Astrocyte (in vitro differentiated cells and primary cell): ENCODE data around the gene MMS19. TPM values are rescaled to one million over a fixed set of nuclear protein-coding genes. Genes with fewer than 3 reads are reported as not detected.

ENCODE experiments used
- DNase-seq: peaks from one replicate; pipeline ENCODE4 v3.0.0-alpha.2; 2010; ENCODE audit warnings: low read depth
- FAIRE-seq: peaks from 2 replicates; lab custom pipeline; 2011; peaks lifted over from hg19 to GRCh38; lab: Jason Lieb, UNC
- H2AFZ ChIP-seq: 2 replicates; pipeline ENCODE4 v1.6.0; 2012; ENCODE audit warnings: low read depth, low read length, inconsistent platforms
- H3K27ac ChIP-seq: 2 replicates; pipeline ENCODE4 v1.5.1; 2011; ENCODE audit warnings: low read depth, low read length, inconsistent platforms
- H3K27me3 ChIP-seq: 2 replicates; pipeline ENCODE4 v1.6.0; 2011; ENCODE audit warnings: low read length, inconsistent platforms; ENCODE audit not compliant: insufficient read depth
- H3K36me3 ChIP-seq: 2 replicates; pipeline ENCODE4 v1.5.1; 2011; ENCODE audit warnings: low read length, inconsistent platforms; ENCODE audit not compliant: insufficient read depth
- H3K4me1 ChIP-seq: 2 replicates; pipeline ENCODE4 v1.5.1; 2011; ENCODE audit warnings: low read length, inconsistent platforms; ENCODE audit not compliant: insufficient read depth
- H3K4me2 ChIP-seq: 2 replicates; pipeline ENCODE4 v1.6.0; 2012; ENCODE audit warnings: low read length, inconsistent platforms
- H3K4me3 ChIP-seq: 2 replicates; pipeline ENCODE4 v1.5.1; 2011; ENCODE audit warnings: low read depth, mild to moderate bottlenecking, low read length, inconsistent platforms; ENCODE audit not compliant: insufficient read depth
- H3K79me2 ChIP-seq: 2 replicates; pipeline ENCODE4 v1.6.0; 2012; ENCODE audit warnings: mild to moderate bottlenecking, low read length, inconsistent platforms; ENCODE audit not compliant: insufficient read depth
- H3K9ac ChIP-seq: 2 replicates; pipeline ENCODE4 v1.6.0; 2012; ENCODE audit warnings: mild to moderate bottlenecking, low read length, inconsistent platforms
- H3K9me3 ChIP-seq: 2 replicates; pipeline ENCODE4 v1.5.1; 2012; ENCODE audit warnings: low read depth, mild to moderate bottlenecking, low read length, inconsistent platforms; ENCODE audit not compliant: insufficient read depth
- H4K20me1 ChIP-seq: 2 replicates; pipeline ENCODE4 v1.6.0; 2012; ENCODE audit warnings: low read length, inconsistent platforms; ENCODE audit not compliant: insufficient read depth
- H3K27ac Mint-ChIP-seq: one replicate; pipeline ENCODE4 v1.8.0; 2021; ENCODE audit warnings: mild to moderate bottlenecking, mixed read lengths; ENCODE audit not compliant: unreplicated experiment
- H3K27me3 Mint-ChIP-seq: one replicate; pipeline ENCODE4 v1.8.0; 2021; ENCODE audit warnings: low read depth, mixed read lengths; ENCODE audit not compliant: unreplicated experiment
- H3K36me3 Mint-ChIP-seq: one replicate; pipeline ENCODE4 v1.8.0; 2021; ENCODE audit warnings: low read depth, mixed read lengths; ENCODE audit not compliant: unreplicated experiment
- H3K4me1 Mint-ChIP-seq: one replicate; pipeline ENCODE4 v1.8.0; 2021; ENCODE audit warnings: low read depth, mixed read lengths; ENCODE audit not compliant: unreplicated experiment
- H3K4me3 Mint-ChIP-seq: one replicate; pipeline ENCODE4 v1.8.0; 2021; ENCODE audit warnings: mild to moderate bottlenecking, moderate library complexity, mixed read lengths; ENCODE audit not compliant: unreplicated experiment
- H3K9me3 Mint-ChIP-seq: one replicate; pipeline ENCODE4 v1.8.0; 2021; ENCODE audit warnings: mild to moderate bottlenecking, mixed read lengths; ENCODE audit not compliant: unreplicated experiment
- CTCF ChIP-seq: IDR thresholded peaks from 2 replicates; pipeline ENCODE4 v1.5.1; 2011; ENCODE audit warnings: low read depth, mild to moderate bottlenecking, inconsistent platforms, low read length, moderate library complexity; ENCODE audit not compliant: insufficient read depth
- EZH2 ChIP-seq: IDR thresholded peaks from 2 replicates; pipeline ENCODE4 v1.6.1; 2012; ENCODE audit warnings: mild to moderate bottlenecking, low read length, inconsistent platforms; ENCODE audit not compliant: insufficient read depth
- total RNA-seq: library from RNA; stranded (reverse); gene quantifications from 2 replicates; pipeline ENCODE4 v1.2.1, GENCODE V29; 2021

The MMS19 gene
- total RNA-seq, 1 donor from 2014 or later, result 84.4 TPM

- H3K27ac ChIP-seq, result no peak overlapping the region
- H3K27ac Mint-ChIP-seq, result no peak overlapping the region
- FAIRE-seq (no peak), DNase-seq (no peak)
- H3K4me1 ChIP-seq, result no peaks in the 10 kb centered on the region
- peaks cover 9% of the 10 kb centered on the region for H3K36me3 Mint-ChIP-seq
- no peak overlapping the region for H3K4me3 ChIP-seq
- H3K9me3 Mint-ChIP-seq, result peaks cover 3% of the 10 kb centered on the region
- H3K9ac ChIP-seq, result no peak overlapping the region
- H3K4me3 Mint-ChIP-seq, result no peak overlapping the region
- TF ChIP-seq EZH2 (no peak), CTCF (no peak)
- H2AFZ ChIP-seq, result no peak overlapping the region
- no peaks in the 10 kb centered on the region for H3K9me3 ChIP-seq
- peaks cover 60% of the 10 kb centered on the region for H3K79me2 ChIP-seq
- peaks cover 19% of the 10 kb centered on the region for H3K4me1 Mint-ChIP-seq
- no peaks in the 10 kb centered on the region for H3K27me3 ChIP-seq
- no peaks in the 10 kb centered on the region for H3K36me3 ChIP-seq
- H4K20me1 ChIP-seq, result peaks cover 71% of the 10 kb centered on the region
- no peak overlapping the region for H3K4me2 ChIP-seq
- H3K27me3 Mint-ChIP-seq, result no peaks in the 10 kb centered on the region
Observed at GRCh38 chr10:97525086-97525485, 26.9 kb upstream of the MMS19 start.

GRCh38 chr10:97522937-97523336 lies 24.7 kb upstream of the MMS19 start:
- Mint-ChIP-seq H3K27me3 (no peaks in the 10 kb centered on the region), H3K4me1 (peaks cover 38% of the 10 kb centered on the region), H3K9me3 (no peaks in the 10 kb centered on the region), H3K4me3 (no peak overlapping the region), H3K27ac (peak overlapping the region; percentile 8), H3K36me3 (peaks cover 5% of the 10 kb centered on the region)
- no peak overlapping the region for H3K4me3 ChIP-seq
- no peaks in the 10 kb centered on the region for H3K27me3 ChIP-seq
- TF ChIP-seq CTCF, result no peak
- no peak for TF ChIP-seq EZH2
- no peak for FAIRE-seq
- H2AFZ ChIP-seq, result no peak overlapping the region
- no peaks in the 10 kb centered on the region for H3K9me3 ChIP-seq
- H3K79me2 ChIP-seq, result peaks cover 73% of the 10 kb centered on the region
- peaks cover 8% of the 10 kb centered on the region for H3K4me1 ChIP-seq
- H4K20me1 ChIP-seq, result peaks cover 92% of the 10 kb centered on the region
- H3K27ac ChIP-seq, result no peak overlapping the region
- no peak overlapping the region for H3K4me2 ChIP-seq
- no peak overlapping the region for H3K9ac ChIP-seq
- DNase-seq, result no peak
- H3K36me3 ChIP-seq, result no peaks in the 10 kb centered on the region

- Histone ChIP-seq H3K4me2 (no peak overlapping the region), H3K36me3 (no peaks in the 10 kb centered on the region), H2AFZ (no peak overlapping the region), H3K9ac (no peak overlapping the region), H4K20me1 (peaks cover 100% of the 10 kb centered on the region), H3K4me3 (no peak overlapping the region), H3K27ac (no peak overlapping the region), H3K9me3 (no peaks in the 10 kb centered on the region), H3K27me3 (no peaks in the 10 kb centered on the region), H3K4me1 (peaks cover 13% of the 10 kb centered on the region), H3K79me2 (peaks cover 82% of the 10 kb centered on the region)
- TF ChIP-seq CTCF, result no peak
- no peak for TF ChIP-seq EZH2
- Mint-ChIP-seq H3K4me3 (no peak overlapping the region), H3K36me3 (peaks cover 6% of the 10 kb centered on the region), H3K4me1 (peaks cover 40% of the 10 kb centered on the region), H3K27ac (no peak overlapping the region), H3K27me3 (no peaks in the 10 kb centered on the region), H3K9me3 (no peaks in the 10 kb centered on the region)
- DNase-seq (no peak), FAIRE-seq (no peak)
Observed at GRCh38 chr10:97522071-97522470, 23.8 kb upstream of the MMS19 start.
